ENCODE data around the gene NEK6.

GRCh38 chr9:124341455-124342170 is 83.9 kb downstream of the NEK6 start:
- TF ChIP-seq BRCA1 (IDR thresholded peaks at IDR 0.05; ENCODE audit: low read depth, low read length) = no peak
- TF ChIP-seq POLR2AphosphoS5 (IDR thresholded peaks at IDR 0.05; ENCODE audit: low read depth, low read length) = no peak
- TF ChIP-seq CEBPB (IDR thresholded peaks at IDR 0.05; ENCODE audit: low read depth, low read length) = no peak
- no peak for TF ChIP-seq SIN3A (conservative IDR thresholded peaks at IDR 0.05 in 1 of 2, IDR thresholded peaks at IDR 0.05 in 1 of 2; ENCODE audit: low read depth in 1 of 2, low read length in 2 of 2)
- TF ChIP-seq CREB1 (IDR thresholded peaks at IDR 0.05) = no peak
- TF ChIP-seq CBX5 (IDR thresholded peaks at IDR 0.05; ENCODE audit: low read depth, low read length) = no peak
- TF ChIP-seq CTCF (IDR thresholded peaks at IDR 0.05; ENCODE audit: control extremely low read depth in 1 of 3, insufficient read depth in 1 of 3, low read depth in 1 of 3, low read length in 3 of 3) = no peak
- no peak for TF ChIP-seq ATF2 (IDR thresholded peaks at IDR 0.05; ENCODE audit: low read length)
- no peak for TF ChIP-seq HDAC6 (IDR thresholded peaks at IDR 0.05; ENCODE audit: low read depth, low read length)
- no peak for TF ChIP-seq EP300 (IDR thresholded peaks at IDR 0.05; ENCODE audit: borderline replicate concordance in 1 of 2, low read depth in 2 of 2, low read length in 2 of 2)
- TF ChIP-seq SP1 (IDR thresholded peaks at IDR 0.05; ENCODE audit: low read depth, low read length) = no peak
- no peak for TF ChIP-seq POLR2A (IDR thresholded peaks at IDR 0.05; ENCODE audit: control extremely low read depth in 1 of 2, low read depth in 2 of 2, low read length in 2 of 2)
- no peak for TF ChIP-seq EZH2 (IDR thresholded peaks at IDR 0.05; ENCODE audit: low read depth, low read length, severe bottlenecking)
- no peak for TF ChIP-seq ATF3 (IDR thresholded peaks at IDR 0.05; ENCODE audit: insufficient read depth, low read depth, low read length)

Measured in H1 (cell line).